BJ (cell line): ENCODE results near the gene ZNF630. TPM values are rescaled to one million over a fixed set of nuclear protein-coding genes. Genes with fewer than 3 reads are reported as not detected.

Source experiments
- CTCF ChIA-PET: fragments of 350-600 bp; formaldehyde crosslinking; extraction: SDS; loops from one replicate; lab custom pipeline; 2021; ENCODE audit warnings: antibody characterized with exemption, inconsistent platforms; lab: Yijun Ruan, JAX
- POLR2A ChIA-PET: fragments of 300-600 bp; sonication (Branson Sonifier 250); formaldehyde crosslinking; extraction: SDS; loops from one replicate; lab custom pipeline; 2021; ENCODE audit warnings: antibody characterized with exemption; lab: Charles Lee
- DNase-seq: peaks from one replicate; pipeline ENCODE4 v3.0.0-alpha.2; 2011; ENCODE audit warnings: low read depth
- H3K27me3 ChIP-seq: 2 replicates; pipeline ENCODE4 v1.6.0; 2011; ENCODE audit warnings: low read length; ENCODE audit not compliant: control insufficient read depth, insufficient read depth
- H3K36me3 ChIP-seq: 2 replicates; pipeline ENCODE4 v1.5.1; 2011; ENCODE audit warnings: low read length; ENCODE audit not compliant: control insufficient read depth, insufficient read depth
- H3K4me3 ChIP-seq: 2 replicates; pipeline ENCODE4 v1.5.1; 2011; ENCODE audit warnings: low read depth, mild to moderate bottlenecking, control low read depth, low read length
- polyA plus RNA-seq: library from polyadenylated mRNA; depleted of rRNA; stranded (reverse); fragments of >200 nt; gene quantifications from 2 replicates; pipeline ENCODE4 v1.2.3, GENCODE V29; 2011
- TF ChIP-seq, protein P1 (sequence below): IDR thresholded peaks from 2 replicates; pipeline ENCODE4 v1.5.1; 2011; ENCODE audit warnings: low read depth, mild to moderate bottlenecking, control low read depth, inconsistent platforms, low read length, moderate library complexity; ENCODE audit not compliant: insufficient read depth

The ZNF630 gene
- polyA plus RNA-seq, 1 experiment, result 0.90 TPM

DNA sequence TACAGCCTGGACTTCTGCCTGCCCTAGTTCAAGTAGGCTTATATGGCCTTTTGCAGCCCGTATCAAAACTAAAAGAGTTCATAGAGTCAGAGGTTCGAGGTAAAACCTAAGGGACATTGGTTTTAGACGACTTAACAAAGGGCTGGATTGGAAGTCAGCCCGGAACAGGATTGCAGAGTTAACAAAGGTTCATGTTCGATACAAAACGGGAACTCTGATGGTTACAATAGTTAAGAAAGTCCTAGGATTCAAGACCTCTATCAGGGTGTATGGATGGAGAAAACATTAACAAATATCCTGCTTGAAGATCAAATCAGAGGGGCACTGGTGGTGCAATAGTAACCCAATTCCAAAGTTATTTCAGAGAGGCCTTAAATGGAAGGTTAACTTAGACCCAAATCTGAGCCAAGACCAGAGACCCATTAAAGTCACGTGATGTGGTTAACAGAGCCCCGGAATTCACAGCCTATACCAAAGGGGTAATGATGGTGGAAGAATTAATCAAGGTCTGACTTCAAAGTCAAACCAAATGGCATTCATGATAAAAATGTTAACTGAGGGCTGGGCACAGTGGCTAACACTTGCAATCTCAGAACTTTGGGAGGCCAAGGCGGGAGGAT, 656 bp upstream of the ZNF630 start:
- Histone ChIP-seq H3K4me3 (peak overlapping the region; percentile 49), H3K27me3 (no peaks in the 10 kb centered on the region), H3K36me3 (no peaks in the 10 kb centered on the region)
- no peak for DNase-seq
- CTCF ChIA-PET, result no interaction called here
- POLR2A ChIA-PET, result no interaction called here
- TF ChIP-seq, protein P1, sequence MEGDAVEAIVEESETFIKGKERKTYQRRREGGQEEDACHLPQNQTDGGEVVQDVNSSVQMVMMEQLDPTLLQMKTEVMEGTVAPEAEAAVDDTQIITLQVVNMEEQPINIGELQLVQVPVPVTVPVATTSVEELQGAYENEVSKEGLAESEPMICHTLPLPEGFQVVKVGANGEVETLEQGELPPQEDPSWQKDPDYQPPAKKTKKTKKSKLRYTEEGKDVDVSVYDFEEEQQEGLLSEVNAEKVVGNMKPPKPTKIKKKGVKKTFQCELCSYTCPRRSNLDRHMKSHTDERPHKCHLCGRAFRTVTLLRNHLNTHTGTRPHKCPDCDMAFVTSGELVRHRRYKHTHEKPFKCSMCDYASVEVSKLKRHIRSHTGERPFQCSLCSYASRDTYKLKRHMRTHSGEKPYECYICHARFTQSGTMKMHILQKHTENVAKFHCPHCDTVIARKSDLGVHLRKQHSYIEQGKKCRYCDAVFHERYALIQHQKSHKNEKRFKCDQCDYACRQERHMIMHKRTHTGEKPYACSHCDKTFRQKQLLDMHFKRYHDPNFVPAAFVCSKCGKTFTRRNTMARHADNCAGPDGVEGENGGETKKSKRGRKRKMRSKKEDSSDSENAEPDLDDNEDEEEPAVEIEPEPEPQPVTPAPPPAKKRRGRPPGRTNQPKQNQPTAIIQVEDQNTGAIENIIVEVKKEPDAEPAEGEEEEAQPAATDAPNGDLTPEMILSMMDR, result no peak

DNA sequence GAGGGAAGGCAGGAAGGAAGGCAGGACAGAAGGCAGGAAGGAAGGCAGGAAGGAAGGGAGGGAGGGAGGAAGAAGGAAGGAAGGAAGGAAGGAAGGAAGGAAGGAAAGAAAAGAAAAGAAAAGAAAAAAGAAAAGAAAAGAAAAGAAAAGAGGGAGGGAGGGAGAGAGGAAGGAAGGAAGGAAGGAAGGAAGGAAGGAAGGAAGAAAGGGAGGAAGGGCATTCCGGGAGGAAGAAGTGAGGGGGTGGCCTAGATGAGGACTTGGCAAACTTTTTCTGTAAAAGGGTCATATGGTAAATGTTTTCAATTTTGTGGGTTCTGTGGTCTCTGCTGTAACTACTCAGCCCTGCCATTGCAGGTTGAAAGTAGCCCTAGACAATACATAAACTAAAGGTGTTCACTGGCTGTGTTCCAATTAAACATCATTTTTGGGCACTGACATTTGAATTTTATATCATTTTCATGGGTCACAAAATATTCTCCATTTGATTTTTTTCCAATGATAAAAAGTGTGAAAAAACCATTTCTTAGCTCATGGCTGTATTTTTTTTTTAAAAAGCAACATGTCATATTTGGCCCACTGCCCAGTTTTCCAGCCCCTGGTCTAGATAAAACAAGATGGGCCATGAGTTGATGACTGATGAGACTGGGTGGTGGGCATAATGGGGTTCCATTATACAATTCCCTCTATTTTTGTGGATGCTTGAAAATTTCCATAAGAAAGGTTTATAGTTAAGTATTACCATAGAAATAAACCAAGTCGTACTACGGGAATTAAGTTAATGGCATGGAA, 3.1 kb downstream of the ZNF630 start:
- H3K27me3 ChIP-seq, result no peaks in the 10 kb centered on the region
- H3K36me3 ChIP-seq, result no peaks in the 10 kb centered on the region
- H3K4me3 ChIP-seq, result no peak overlapping the region
- TF ChIP-seq, protein P1, result no peak
- POLR2A ChIA-PET, result no interaction called here
- DNase-seq, result no peak
- CTCF ChIA-PET, result no interaction called here

DNA sequence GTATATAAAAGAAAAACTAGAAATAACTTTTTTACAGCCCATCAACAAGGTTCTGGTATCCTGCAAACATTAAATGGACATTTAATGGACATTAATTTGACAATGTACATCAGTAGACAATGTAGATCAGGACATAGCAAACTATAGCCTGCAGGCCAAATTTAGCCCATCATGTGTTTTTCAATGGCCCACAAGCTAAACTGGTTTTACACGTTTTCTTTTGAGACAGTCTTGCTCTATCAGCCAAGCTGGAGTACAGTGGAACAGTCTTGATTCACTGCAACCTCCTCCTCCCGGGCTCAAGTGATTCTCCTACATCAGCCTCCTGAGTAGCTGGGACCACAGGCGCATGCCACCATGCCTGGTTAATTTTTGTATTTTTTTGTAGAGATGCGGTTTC, 7.2 kb downstream of the ZNF630 start:
- Histone ChIP-seq H3K27me3 (no peaks in the 10 kb centered on the region), H3K36me3 (no peaks in the 10 kb centered on the region), H3K4me3 (no peak overlapping the region)
- POLR2A ChIA-PET, result no interaction called here
- CTCF ChIA-PET, result interaction anchor here (1.1 kb wide), 1 partner anchor 430 kb away, joined by 3 read pairs; no protein-coding TSS in a partner anchor
- no peak for DNase-seq
- TF ChIP-seq, protein P1, result no peak

DNA sequence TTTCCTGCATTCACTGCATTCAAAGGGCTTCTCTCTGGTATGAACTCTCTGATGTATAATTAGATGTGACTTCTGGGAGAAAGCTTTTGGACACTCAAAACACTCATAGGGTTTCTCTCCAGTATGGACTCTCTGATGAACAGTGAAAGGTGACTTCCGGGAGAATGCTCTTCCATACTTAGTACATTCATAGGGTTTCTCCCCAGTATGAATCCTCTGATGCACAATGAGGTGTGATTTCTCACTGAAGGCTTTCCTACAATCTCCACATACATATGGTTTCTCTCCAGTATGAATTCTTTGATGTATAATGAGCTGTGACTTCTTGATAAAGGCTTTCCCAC, 12.2 kb downstream of the ZNF630 start:
- CTCF ChIA-PET, result no interaction called here
- Histone ChIP-seq H3K36me3 (no peaks in the 10 kb centered on the region), H3K27me3 (no peaks in the 10 kb centered on the region), H3K4me3 (no peak overlapping the region)
- POLR2A ChIA-PET, result no interaction called here
- DNase-seq, result no peak
- TF ChIP-seq, protein P1, result no peak

DNA sequence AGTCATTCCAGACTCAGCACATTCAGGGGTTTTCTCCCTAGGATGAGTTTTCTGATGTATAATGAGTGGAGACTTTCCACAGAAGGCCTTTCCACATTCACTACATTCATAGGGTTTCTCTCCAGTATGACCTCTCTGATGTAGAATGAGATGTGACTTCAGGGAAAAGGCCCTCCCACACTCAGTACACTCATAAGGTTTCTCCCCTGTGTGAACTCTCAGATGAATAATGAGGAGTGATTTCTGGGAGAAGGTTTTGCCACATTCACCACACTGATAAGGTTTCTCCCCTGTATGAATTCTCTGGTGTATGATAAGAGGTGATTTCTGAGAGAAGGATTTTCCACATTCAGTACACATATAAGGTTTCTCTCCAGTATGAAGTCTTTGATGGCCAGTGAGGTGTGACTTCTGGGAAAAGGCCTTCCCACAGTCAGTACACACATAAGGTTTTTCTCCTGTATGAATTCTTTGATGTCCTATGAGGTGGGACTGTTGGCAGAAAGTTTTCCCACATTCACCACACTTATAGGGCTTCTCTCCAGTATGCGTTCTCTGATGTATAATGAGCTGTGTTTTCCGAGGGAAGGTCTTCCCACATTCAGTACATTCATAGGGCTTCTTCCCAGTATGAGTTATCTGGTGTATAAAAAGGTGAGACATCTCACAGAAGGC, 12.7 kb downstream of the ZNF630 start:
- TF ChIP-seq, protein P1, result no peak
- H3K4me3 ChIP-seq, result no peak overlapping the region
- ChIA-PET CTCF (no interaction called here), POLR2A (no interaction called here)
- no peaks in the 10 kb centered on the region for H3K36me3 ChIP-seq
- no peak for DNase-seq
- H3K27me3 ChIP-seq, result no peaks in the 10 kb centered on the region
